Smooth muscle cell of the brain vasculature (primary cell): ENCODE results near the gene CACNG6.
"Not testable (repeated sequence)": the region's sequence is repeated elsewhere in the genome, so short reads cannot be mapped to it uniquely, and the experiment has no call there.

Experiments used
- DNase-seq: peaks from one replicate; pipeline ENCODE4 v3.0.0-alpha.2; 2012; ENCODE audit warnings: low read depth, low spot score

The CACNG6 gene, protein sequence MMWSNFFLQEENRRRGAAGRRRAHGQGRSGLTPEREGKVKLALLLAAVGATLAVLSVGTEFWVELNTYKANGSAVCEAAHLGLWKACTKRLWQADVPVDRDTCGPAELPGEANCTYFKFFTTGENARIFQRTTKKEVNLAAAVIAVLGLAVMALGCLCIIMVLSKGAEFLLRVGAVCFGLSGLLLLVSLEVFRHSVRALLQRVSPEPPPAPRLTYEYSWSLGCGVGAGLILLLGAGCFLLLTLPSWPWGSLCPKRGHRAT

DNA sequence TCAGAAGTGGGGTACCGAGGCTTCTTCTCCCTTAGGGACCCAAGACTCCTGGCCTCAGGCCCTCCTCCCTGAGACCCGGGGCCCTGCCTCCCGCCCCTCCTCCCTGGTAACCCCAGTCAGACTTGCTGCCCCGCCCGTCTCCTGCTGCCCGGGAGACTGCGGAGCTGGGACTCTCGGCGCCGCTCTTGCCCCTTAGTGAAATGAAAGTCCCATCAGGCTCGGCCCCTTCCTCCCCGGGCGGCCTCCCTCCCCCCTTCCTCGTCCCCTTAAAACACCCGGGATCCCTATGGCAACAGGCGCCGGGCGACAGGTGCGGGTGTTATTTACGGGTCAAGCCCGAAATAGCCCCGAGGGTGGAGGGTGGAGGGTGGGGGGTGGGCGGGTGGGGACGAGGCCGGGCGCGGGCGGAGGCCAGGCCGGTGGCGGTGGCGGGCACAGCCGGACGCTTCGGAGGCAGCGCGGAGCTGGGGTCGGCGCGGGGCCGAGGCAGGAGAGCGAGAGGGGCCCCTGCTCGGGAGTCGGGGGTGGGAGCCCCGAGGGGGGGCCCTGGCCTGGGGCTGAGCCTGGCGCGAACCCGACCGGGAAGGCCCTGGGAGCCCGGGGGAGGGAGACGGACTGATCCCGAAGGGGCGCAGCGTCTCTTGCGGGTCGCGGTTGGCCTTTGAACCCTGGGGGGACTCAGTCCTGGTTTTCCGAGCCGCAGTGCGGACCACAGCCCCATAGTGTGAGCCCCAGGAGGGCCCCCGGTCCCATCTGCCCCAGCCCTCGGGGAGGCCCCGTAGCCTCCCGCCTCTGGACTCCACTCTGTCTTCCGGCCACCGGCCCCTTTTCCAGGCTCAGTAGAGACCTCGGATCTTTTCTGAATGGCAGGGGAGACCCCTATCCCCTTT is at the start of gene CACNG6:
Gene CACNG6, plus strand, starts transcription at position 414 of the 890 bp plus-strand sequence. CDS start 1,241 bp downstream, outside the sequence.
- no peak for DNase-seq

DNA sequence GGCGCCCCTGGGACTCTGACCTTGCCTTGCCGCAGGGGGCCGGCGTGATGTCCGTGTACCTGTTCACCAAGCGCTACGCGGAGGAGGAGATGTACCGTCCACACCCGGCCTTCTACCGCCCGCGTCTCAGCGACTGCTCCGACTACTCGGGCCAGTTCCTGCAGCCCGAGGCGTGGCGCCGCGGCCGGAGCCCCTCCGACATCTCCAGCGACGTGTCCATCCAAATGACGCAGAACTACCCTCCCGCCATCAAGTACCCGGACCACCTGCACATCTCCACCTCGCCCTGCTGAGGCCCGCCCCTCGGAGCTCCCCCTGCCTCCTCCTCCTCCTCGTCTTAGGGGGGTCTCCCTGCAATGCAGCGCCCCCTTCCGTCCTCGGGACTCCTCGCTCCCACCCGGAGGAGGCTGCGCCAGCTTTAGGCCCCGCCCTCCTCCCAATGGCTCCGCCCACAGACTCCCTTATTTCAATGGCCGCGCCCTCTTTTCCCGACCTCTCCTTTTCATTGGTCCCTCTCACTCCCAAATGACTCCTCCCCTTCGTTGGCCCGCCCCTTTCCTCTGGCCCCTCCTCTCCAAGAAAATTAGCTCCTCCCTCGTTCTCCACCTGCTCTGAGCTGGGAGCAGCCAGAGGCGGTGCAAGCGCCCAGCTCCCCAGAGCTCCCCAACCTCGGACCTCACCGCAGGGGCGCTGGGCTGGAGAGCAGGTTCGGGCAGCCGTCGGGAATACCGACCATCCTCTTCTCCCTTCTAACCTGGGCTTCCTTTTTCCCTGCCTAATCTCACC is 49.2 kb upstream of the CACNG6 start:
- DNase-seq: no peak

DNA sequence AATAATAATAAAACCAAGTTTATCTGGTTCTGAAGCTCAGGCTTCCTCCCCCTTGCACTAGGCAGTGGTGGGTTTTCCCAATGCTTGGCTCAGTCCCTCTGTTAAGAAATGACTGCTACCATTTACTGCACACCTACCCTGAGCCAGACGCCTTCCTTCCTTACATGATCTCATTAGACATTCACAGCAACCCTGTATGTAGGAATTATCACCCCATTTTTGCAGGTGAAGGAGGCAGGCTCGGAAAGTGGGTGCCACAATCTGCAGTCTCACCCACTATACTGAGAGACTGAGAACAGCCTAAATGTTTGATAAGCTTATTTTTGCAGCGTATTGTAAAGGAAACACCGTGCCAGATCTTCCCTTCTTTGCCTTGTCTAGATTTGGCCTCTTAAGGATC is 47.0 kb upstream of the CACNG6 start:
- no peak for DNase-seq

DNA sequence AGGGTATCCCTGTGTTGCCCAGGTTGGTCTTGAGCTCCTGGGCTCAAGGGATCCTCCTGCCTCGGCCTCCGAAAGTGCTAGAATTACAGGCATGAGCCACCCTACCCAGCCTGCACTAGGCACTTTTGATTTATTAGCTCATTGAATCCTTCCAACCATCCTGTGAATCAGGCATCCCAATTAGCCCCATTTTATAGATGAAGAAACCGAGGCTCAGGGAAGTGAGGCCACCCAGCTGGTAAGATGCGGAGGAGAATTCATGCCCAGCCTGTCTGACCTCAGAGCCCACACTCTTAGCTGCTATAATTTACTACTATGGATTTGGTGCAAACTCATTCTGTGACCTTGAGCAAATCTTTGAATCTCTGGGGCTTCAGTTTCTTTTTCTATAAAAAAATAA is 46.5 kb upstream of the CACNG6 start:
- no peak for DNase-seq

DNA sequence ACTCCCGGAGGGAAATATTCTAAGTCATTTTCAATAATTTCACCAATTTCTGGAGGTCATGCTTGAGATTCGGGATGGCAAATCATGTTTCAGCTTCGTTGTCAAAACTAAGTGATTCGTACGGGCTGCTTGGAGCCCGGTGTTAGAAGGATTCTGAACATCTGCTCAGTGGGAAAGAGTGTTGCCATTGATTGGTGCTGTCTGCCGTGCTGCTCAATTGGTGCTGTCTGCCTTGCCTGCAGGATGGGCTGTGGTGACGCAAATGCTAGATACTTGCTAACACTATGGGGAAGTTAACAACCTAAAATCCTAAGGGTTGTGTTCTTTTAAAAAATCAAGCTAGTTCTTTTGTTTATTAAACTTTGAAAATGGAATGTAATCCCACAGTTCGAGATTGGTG is 46.0 kb upstream of the CACNG6 start:
- no peak for DNase-seq

DNA sequence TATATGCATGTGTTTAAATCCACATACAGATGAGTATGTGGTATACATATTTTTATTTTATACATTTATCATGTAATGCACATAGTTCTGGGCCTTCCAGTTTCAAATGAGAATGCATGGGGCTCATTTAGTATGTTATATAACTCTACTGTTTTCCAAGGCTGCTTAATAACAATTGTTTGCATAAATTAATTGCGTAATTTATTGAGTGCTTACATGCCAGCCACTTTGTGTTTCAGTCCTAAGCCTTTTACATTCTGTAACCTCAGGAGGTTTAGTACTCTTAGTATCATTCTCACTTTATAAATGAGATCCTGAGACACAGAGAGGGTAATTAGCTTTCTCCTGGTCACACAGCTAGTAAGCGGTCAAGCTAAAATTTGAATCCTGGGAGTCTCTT is 45.4 kb upstream of the CACNG6 start:
- no peak for DNase-seq

DNA sequence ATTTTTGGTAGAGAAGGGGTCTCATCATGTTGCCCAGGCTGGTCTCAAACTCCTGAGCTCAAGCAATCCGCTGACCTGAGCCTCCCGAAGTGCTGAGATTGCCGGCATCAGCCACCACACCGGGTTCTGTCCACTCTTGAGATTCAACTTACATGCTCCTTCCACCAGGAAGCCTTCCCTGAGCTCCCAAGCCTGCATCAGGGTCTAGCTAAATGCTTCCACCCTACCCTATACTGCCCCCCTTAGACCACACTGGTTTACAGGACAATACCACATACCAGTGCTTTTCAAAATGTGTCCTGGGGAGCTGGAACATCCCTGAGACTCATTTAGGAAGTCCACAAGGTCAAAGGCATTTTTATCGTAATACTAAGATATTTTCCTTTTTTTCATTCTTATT is 43.8 kb upstream of the CACNG6 start:
- no peak for DNase-seq

DNA sequence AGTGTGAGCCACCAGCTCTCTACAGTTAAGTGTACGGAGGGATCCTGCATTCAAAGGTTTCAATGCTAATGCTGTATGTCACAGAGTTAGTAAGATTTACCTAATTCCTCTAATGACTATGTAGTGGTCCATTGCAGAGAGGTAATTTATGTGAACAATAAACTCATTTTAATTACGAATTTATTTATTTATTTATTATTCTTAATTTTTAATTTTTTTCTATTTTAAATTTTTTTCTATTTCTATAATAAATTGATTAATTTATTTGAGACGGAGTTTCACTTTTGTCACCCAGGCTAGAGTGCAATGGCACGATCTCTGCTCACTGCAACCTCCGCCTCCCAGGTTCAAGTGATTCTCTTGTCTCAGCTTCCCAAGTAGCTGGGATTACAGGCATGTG is 42.8 kb upstream of the CACNG6 start:
- DNase-seq: not testable (repeated sequence)

DNA sequence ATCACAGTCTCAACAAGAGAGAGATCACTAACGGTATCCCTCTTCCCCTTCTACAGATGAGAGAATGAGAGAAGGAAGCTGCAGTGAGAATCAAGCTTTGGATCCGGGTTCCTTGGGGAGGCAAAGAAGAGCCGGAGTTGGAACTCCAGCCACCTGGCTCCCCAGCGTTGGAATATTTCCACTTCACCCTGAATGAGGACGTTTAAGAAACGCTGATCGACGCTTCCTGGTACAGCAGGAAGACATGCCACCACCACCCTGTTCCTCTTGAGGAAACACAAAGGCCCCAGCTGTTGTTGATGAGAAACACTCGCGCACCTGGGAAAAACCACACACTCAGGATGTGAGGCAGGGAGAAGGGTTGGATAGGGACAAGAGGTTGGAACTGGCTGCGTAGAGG is 40.0 kb upstream of the CACNG6 start:
- no peak for DNase-seq

DNA sequence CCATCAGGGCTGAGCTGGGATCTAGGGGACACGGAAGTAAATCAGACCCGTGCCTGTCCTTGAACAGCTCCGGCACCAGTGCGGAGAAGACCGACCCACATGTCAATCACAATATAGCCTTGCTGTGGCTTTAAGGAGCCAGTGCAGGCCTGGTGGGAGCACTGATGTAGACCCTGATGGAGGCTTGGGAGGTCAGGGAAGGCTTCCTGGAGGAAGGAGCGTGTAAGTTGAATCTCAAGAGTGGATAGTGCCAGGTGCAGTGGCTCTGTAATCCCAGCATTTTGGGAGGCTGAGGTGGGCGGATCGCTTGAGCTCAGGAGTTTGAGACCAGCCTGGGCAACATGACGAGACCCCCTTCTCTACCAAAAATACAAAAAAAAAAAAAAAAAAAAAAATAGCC is 39.5 kb upstream of the CACNG6 start:
- no peak for DNase-seq

DNA sequence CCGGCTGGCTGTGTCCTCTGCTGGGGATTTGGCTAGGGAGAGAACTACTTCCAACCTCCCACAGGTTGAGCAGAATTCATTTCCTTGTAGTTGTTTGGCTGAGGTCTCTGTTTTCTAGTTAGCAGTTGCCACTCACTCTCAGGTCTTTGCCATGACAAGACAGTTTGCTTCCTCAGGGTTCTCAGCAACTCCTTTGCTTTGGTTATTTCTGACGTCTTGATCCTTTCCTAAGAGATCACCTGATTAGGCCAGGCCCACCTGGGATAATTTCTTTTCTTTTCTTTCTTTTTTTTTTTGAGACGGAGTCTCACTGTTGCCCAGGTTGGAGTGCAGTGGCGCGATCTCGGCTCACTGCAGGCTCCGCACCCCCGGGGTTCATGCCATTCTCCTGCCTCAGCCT is 38.1 kb upstream of the CACNG6 start:
- DNase-seq: no peak

DNA sequence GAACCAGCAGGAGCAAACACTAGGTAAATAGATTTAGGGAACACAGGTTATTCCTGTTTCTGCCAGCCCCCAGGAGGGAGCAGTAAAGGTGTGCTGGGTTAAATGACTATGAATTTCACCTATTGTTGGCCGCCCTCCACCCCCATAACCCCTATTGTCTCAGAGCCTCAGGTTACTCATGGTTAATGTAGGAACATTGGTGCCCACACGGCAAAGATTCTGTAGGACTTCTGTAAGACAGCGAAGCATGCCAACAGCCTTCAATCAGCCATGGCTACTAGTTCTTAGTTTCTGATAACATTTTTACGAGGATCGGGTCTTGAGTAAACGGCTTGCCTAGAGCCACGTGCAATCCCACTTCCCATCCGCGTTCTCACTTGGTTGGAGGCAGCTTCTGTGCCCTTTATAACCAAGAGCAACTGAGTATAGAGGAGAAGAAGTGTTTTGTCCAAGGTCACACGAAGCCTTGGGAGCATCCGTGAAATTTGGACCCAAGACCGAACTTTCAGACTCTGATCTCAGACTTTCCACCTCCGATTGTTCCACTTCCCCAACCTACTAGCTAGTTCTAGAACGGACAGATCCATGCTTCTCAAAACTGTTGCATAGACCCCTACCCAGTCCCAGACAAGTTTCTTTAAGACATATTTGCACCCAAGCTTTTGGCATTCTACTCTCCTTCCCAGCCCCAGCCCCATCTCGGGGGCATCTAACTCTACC is 33.8 kb upstream of the CACNG6 start:
- DNase-seq: no peak

DNA sequence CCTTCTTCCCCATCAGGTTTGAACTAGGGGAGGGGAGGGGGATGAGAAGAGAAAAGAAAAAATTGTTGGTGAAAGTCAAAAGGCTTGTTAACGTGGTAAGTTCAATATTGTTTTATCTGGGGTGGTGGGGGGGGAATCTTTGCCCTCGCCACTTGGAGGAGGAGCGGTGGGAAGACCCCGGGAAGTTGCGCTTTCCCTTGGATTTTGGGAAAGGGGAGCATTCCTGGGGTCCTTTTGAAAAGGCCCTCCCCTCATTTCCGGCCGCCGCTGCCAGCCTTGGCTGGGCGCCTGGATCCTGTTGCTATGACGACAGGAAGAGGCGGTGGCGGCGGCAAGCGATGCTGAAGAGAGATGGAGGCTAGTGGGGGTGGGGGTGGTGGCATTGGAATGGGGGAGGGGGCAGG is 33.3 kb upstream of the CACNG6 start:
- DNase-seq: no peak

DNA sequence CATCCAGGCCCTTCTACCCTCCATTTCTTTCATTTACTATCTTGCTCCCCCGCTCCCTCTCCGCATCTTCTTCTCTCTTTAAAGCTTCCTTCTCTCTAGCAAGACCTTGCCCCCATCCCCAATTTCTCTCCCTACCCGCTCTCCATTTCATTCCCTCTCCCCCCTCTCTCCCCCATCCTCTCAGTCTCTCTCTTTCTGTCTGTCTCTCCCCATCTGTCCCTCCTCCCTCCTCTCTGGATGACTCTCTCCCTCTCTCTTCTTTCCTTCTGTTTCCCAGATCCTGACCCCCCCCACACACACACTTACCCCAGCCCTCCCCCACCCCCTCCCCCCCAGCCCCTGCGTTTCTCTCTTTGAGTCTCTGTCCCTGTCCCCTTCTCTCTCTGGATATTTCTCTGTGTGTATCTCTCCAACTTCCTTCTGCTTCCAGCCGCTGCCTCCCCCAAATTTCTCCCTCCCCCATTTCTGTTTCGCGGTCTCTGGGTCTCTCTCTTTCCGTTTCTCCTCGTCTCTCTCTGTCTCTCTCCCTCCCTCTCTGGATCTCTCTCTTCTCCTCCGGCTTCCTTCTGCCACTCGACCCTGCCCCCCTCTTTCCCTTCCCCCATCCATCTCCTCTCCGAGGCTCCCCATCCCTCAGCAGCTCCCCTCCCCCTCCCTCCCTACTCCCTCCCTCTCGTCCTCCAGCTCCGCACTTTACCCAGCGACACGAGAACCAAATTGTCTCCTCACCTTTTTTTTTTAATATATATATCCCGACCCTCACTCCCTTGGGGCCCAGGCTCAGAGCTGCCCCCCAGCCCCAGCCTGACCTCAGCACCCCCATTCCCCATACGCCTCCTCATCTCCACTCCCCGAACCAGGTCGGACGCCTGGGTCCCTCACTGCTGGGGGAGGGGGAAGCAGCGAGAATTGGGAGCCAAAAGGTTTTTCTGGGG is 32.3 kb upstream of the CACNG6 start:
- DNase-seq: no peak

DNA sequence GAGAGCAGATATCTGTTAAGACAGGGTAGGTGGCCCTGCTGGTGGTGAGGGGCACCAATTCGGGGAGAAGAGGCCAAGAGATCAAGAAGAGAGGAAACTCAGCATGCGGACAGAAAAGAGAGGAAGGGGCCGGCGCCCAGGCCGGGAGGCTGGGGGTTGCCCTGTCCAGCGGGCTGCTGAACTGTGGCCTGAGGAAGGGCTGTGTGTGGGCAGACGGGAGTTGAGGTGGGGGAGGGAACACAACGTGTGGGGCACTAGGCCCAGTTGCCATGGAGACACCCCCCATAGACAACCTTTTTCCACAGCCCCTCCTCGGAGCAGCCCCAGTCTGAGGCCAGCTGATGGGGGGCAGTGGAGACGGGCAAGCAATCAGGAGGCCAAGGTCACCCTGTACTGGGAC is 31.2 kb upstream of the CACNG6 start:
- no peak for DNase-seq

DNA sequence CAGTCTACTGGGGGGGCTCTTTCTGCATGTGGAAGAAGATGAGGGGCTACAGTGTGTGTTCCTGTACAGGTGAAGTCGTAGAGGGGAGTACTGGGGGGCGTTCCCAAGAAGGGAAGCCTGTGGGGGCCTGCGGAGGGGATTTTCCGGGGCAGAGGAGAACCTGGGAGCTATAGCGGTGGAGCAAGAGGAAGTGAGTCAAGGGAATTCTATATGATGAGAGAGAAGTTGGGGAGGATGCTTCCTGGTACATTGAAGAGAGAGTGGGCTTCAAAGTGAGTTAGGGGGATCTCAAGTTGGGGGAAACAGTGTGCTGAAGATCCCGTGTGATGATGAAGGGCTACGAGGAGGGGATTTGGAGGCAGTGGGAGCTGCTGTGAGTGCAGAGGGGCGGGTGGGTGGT is 30.6 kb upstream of the CACNG6 start:
- no peak for DNase-seq

DNA sequence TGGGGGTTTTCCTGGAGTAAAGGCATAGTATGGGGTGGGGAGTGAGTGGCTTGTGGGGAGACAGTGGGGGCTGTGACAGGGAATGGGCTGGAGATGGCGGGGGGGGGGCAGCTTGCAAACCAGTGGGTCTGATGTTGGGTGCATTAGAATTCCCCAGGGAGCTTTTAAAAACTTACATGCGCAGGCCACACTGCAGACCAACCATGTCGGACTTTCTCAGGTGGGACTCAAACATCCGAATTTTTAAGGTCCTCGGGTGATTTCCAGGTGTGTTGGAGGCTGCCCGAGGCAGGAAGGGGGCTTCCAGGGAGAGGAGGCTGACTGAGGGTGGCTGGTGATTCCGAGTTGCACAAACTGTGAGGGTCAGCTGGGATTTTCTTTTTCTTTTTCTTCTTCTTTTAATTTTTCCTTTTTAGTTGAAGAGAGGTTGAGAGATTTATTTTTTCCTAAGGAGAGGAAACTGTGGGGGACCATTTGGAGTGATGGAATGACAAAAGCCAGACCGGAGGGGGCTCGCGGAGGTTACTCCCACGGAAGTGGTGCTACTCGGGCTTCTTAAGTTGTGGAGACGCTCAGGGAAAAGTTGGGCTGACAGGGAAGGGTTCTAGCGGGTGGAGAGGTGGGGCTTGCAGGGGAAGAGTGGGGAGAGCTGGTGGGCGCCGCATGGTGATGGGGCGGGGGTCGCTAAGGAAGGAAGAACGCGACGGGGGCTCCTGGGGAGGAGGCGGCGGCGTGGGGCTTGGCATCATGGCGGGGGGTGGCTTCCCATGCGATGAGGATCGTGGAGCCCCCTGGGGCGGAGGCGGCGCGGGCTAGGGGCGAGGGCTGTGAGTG is 29.7 kb upstream of the CACNG6 start:
- DNase-seq: no peak

DNA sequence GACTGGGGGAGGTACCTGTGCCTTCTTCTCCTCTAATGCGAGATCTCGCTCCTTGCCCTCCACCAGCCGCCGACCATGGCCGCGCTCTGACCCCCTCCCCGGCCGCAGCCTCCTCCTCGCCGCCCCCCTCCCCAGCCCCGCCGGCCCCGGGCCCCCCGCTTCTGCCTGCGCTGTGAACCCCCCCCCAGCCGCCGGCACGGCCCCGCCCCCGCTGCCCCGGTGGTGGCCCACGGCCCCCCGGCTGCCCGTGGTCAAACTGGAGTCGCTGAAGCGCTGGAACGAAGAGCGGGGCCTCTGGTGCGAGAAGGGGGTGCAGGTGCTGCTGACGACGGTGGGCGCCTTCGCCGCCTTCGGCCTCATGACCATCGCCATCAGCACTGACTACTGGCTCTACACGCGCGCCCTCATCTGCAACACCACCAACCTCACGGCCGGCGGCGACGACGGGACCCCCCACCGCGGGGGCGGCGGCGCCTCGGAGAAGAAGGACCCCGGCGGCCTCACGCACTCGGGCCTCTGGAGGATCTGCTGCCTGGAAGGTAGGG is 28.5 kb upstream of the CACNG6 start, which contains the start of gene CACNG8:
Gene CACNG8, plus strand, starts transcription at position 51 of the 545 bp plus-strand sequence.
- no peak for DNase-seq

DNA sequence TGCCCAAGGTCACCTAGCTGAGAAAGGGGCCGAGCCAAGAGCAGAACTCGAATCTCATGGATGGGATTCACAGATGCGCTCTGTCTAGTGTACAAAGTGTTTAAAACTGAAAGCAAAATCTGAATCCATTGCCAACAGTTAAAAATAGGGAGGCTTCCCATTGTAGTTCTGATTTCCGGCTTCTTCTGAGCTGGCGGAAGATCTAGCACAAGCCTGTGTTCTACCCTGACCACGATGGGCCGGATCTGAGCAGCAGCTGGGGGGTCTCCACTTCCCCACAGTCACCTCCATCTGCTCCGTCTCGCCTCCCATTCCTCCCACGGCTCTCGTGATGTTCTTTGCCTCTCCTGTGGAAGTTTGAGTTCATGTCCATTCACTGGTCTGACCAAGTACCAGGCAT is 26.3 kb upstream of the CACNG6 start:
- DNase-seq: no peak
